GDM1 (cell line): Measurements from ENCODE around the gene CTSH.

Source experiments
- DNase-seq: peaks from one replicate; lab custom pipeline; 2025; lab: John Stamatoyannopoulos, UW

CTSH gene

DNA sequence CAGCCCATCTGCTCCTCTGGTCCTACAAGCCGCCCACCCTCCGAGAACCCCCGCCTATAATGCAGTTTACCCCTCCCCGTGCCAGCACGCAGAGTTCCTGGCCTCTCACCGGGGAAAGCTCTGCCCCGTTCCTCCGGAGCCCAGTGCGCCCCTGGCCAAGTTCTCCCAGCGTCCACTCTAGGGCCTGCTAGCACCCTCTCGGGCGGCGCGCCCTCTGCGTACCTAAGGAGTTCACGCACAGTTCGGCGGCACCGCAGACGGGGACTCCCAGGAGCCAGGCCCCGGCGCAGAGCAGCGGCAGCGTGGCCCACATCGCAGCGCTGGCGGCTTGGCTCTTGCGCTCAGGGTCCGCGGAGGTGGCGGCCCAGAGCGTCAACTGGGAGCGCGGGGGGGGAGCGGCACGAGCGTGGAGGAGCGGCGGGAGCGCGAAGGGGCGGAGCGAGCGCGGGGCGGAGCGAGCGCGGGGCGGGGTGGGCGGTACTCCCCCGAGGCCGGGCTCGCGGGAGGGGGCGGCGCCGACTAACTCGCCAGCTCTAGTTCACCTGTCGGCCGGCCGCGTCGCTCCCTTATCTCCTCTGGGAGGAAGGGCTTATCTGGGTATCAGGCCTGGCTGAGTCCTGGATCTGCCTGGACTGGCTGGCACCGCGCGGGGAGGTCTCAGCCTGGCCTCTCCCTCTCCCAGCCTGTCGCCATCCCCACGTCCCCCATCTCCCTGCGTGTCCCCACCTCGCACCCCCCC lies at the start of gene CTSH:
Gene CTSH, minus strand, starts transcription at position 378 of the 739 bp plus-strand sequence. Its CDS starts 65 bp downstream, at position 313.
- peak; percentile 57 for DNase-seq

DNA sequence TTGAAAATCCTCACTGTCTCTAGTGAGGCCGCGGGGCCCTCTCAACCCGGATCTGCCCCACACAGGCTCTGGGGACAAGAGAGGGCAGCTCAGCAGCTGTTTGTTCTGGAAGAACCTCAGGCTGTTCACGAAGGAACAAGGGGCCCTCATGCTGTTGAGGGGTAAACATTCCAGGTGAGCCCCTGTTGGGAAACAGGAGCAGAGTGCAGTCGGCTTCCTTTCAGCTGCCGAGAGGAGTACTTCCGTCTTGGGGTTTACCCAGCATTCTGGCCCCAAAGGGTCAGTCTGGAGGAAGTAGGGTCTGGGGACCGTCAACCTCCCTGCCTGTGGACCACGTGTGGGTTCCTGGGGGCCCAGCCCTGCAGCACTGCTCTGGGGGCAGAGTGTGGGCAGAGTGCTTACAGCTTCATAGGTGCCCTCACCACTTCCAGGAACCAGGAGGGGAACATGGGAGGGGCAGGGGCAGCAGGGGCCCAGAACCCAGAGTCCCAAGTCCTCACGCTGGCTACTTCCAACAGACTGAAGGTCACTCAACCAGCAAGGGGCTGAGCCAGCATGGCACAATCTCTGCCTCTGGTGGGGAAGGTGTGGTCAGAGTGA lies 49.2 kb upstream of the CTSH start:
- no peak for DNase-seq

- no peak for DNase-seq
These were observed 48.5 kb upstream of the CTSH start for GRCh38 chr15:78993257-78993930.

- no peak for DNase-seq
These were observed 47.8 kb upstream of the CTSH start for GRCh38 chr15:78992416-78993256.

DNA sequence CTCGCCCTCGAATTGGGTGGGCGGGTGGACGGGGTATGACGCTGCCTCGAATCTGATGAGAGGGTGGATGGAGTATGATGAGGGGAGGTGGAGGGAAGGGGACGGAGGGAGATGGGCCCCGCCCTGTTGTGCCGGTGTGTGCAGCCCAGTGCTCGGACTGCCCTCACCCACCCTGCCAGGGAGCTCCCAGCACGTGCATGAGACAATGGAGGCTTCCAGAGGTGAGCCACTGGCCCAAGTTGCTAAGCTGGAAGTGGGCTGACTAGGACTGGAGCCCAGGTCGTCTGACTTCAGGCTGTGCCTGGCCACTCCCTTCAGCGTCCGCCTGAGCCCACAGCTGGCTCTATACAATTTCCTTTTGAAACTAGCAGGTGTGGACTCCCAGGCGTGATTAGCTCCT lies 47.0 kb upstream of the CTSH start:
- DNase-seq = no peak

DNA sequence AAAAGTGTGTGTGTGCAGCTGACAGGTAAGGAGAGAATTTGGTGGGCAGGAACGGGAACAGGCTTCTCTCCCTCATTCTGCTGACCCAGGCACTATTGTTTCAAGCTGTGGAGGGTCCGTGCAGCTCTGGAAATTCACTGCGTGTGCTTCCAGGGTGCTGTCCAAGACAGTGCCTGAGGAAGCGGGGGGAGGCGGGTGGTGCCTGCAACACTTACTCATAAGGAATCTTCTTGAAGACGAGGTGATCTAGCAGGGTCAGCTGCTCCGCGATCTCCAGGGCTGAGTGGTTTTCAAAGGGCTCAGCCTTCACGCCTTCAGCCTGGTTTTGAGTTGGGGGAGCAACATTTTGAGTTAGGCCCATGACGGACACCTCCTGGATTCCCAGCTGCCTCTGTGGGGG lies 46.6 kb upstream of the CTSH start:
- DNase-seq = no peak

DNA sequence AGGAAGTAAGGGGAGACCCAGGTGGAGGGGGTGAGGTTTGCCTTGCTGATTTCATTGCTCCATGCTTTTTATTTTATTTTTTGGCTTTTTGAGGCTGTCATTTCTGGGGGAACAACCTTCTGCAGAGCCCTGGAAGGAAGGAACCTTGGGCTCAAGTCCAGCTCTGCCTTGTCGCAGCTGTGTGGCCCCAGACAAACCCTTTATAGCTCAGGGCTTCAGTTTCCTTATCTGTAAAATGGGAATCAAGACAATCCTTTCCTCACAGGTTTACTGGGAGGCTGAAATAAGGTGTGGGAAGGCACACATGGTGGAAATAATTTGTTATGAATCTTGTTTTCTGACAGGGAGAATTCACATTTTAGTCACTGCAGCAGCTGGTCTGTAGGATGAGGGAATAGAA lies 45.4 kb upstream of the CTSH start:
- no peak for DNase-seq

- DNase-seq = no peak
These were observed 44.9 kb upstream of the CTSH start for GRCh38 chr15:78989701-78990240.

DNA sequence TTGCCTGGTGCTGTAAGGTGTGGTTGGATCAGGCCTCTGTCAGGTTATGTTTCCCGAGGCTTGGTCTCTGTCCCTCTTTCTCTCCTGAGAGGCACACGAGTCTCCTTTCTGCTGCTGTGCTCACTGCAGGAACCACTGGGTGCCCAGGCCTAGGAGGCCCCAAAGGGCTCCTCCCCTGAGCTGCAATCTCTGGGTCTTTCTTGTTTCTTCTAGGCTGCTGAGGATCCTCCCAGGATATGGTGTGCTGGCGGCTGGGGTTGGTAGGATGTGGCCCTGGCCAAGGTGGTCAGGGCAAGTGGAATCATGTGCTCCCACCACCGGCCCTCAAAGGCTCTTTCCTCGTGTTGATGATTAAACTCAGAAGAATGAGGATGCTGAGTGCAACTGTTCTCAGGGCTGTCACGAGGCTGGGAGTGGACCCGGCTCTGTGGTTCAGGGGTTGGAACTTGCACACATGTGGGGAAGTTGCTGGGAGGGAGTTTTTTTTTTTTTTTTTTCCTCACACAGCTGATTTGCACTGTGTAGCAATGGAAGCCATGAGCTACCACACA lies 43.6 kb upstream of the CTSH start:
- peak; percentile 74 for DNase-seq

- no peak for DNase-seq
These were observed 42.9 kb upstream of the CTSH start for GRCh38 chr15:78987556-78988360.

DNA sequence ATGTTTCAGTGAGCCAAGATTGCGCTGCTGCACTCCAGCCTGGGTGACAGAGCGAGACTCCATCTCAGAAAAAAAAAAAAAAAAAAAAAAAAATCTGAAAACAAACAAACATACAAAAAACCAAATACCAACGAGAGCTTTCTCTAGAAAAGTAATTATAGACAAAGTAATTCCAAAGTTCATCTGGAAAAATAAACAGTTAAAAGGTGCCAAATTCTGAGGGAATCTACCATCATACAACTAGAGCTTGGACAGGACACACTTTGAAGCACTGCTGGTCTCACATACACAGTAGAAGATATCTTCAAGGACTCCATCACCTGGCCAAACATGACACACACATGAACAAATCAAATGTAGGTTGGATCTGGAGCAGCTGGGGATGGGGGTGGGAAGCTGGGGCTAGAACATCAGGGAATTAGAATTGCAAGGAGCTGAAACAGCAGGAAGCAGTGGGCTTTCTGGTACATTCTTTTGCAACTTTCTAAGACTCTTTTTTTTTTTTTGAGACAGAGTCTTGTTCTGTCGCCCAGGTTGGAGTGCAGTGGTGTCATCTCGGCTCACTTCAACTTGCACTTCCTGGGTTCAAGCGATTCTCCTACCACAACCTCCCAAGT lies 41.1 kb upstream of the CTSH start:
- no peak for DNase-seq

DNA sequence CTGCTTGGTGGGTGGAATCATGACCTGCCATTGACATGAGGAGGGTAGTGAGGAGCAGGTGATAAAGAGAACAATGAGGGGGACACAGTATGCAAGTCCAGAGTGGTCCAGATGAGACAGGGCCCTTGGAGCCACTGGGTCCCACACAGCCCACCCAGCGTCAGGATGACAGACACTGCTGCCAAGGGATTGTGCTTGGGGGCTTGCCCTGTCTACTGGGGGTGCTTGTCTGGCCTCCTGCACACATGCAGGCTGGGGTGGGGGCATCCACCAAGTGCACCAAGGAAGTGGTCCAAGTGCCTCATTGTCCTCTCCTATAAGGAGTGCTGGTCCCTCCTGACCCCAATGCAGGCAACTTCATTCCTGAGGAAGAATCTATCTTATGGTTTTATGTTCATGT lies 39.2 kb upstream of the CTSH start:
- DNase-seq = no peak

DNA sequence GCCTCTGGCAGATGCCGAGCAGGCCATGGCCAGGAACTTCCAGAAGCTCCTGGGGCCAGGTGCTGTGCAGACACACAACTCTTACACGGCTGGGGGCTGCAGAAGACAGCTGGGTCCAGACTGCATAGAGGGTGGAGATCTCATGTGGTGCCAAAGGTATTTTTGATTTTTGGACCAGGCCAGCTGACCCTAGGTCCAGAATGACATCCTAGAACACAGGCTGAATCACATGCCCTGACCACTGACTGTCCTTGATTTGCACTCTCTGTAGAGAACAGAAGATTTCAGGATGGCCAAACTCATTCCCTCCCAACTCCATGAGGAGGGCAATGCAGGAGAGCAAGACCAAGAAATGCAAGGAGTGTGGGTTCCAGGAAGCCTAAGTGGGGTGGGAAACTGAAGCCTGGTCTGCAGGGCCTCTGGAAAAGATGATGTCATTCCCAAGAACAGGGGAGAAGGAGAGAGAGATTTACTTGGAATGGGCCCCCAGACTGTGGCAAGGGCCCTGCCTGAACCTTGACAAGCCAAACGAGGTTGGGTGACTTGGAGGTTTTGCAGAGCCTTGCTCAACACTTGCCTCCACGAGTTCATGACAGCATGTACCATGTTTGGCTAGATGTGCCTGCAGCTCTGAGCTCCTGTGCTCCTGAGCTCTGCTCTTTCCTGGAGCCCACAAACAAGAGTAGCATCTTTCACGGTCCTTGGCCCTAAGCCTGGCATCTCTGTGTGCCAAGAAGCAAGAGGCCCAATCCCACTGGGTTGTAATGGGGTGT lies 38.5 kb upstream of the CTSH start:
- DNase-seq = no peak

DNA sequence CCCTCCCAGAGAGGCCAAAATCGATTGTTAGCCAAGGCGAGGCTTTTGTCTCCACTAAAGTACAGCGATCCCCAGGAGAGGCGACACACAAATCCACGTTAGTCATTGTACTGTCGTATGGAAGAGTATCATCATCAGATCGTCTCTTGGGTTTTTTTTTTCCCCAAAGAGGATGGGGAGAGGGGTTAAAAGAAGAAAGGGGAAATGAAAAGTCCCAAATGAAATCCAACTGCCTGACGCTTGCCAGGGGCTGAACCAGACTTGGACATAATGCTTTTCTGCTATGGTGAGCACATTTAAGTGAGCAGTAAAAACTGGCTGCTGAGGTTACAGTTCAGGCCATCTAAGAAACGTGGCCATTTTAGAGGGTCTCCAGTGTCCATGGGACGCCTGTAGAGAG lies 37.9 kb upstream of the CTSH start:
- no peak for DNase-seq

DNA sequence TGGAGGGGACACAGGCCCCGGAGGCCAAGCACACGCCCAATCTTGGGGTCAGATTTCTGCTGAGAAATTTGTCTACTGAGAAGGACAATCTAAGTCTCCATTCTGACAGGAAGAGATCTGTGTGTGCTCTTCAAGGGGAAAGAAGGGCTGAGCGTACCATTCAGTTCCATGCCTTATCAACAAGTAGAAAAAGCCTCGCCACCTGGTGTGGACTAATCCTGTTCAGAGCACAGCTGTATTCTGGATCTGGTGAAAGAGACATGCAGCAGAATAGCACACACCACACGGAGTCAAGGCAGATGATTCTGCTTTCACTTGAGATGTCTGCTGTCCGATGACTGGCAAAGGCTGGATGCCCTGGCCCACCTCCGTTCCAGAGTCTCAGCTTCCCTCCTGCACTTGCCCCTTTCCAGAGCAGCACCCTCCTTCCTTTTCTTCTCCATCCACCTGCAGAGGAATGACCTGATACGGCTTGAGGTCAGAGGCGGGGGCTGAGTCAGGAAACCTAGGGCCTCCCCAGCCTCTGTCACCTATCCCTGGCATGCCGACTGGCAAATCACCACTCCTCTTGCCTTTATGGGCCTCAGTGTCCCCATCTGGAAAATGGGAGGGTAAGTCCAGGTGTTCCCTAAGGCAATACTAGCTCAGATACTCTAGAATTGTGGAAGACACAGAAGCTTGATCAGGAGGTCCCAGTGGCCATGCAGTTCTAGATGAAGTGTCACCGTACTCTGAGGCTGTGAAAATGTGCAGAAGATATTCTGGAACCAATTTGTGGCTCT lies 36.9 kb upstream of the CTSH start:
- DNase-seq = no peak

DNA sequence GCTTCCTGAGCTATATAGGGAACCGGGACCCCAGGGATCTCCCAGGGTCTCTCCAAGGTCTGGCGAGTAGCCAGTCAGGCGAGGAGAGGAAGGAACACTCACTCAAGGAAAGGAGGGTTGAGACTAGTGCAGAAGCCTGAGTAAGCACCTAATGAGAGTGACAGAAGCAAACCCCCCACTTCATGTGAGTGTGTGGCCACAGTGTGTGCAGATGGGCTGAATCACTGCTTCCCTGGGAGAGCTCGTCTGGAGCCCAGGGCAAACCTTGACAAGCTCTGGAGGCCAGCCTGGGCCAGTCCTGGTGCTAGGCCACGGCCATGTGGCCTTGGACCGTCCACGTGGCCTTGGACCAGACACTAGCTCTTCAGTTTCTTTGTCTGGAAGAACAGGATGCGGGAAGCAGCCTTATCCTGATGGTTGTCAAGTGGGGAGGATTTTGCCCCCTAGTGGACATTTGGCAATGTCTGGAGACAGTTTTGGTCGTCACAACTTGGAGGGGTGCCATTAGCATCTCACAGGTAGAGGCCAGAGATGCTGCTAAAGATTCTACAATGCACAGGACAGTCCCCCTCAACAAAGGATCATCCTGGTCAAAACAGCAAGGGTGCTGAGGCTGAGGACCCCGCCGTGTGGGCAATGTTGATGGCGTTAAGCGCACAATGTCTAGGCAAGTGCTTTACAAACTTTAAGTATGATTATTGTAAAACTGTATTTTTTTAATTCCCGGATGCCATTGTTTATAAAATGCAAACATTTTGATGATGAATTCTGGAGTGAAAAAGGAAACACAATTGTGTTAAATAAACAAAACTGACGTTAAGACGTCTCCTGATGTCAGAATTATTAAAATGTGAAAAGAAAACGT lies 34.8 kb upstream of the CTSH start:
- no peak for DNase-seq

DNA sequence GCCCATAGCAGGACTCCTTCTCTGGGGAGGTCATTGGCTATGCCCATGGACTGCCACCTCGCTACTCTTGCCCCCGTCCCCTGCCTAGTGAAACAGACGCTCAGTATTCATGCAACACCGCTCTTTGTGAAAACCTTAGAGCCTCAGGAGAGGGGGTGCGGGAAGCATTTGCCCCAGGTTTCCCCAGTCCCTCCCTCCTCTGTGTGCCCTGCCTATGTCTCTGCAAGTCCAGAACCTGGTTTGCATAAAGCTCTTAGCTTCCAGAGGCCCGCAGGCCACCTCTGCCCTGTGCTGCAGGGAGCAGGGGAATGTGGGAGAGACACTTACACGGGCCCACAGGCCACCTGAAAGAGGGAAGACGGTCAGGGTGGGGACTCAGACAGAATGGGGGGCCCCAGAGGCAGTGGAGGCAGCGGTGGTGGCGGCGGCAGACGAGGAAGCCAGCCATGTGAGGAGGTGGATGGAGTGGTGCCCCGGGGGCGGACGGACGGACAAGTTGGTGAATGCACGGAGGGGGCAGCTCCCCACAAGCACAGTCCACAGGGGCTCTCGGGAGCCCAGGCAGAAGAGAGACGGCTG lies 33.8 kb upstream of the CTSH start:
- DNase-seq = no peak
